Left lung (tissue), 10 donors: ENCODE measurements around the gene GRSF1. TPM values are rescaled to one million over a fixed set of nuclear protein-coding genes. Genes with fewer than 3 reads are reported as not detected.

ENCODE experiments used
- ATAC-seq: fragments of 200-7000 bp; cut with Tn5 transposase; one replicate; pipeline ENCODE4 v1.9.1; 2020; ENCODE audit warnings: moderate library complexity
- DNase-seq, 4 donors: peaks; one replicate each; pipeline ENCODE4 v3.0.0-alpha.2; 2013 to 2020
- H3K27ac ChIP-seq, 2 donors: fragments of 200-600 bp; sonication (generic) in 1 of 2; one replicate each; pipeline versions ENCODE4 v1.5.0 to v1.8.0; 2020 to 2021
- H3K27me3 ChIP-seq, 2 donors: fragments of 200-600 bp; sonication (generic) in 1 of 2; one replicate each; pipeline versions ENCODE4 v1.5.0 to v1.8.0; 2020 to 2021
- H3K36me3 ChIP-seq, 2 donors: fragments of 200-600 bp; sonication (generic) in 1 of 2; one replicate each; pipeline versions ENCODE4 v1.5.0 to v1.8.0; 2020 to 2021
- H3K4me1 ChIP-seq, 2 donors: fragments of 200-600 bp; one replicate each; pipeline ENCODE4 v1.8.0; 2021
- H3K4me3 ChIP-seq, 2 donors: fragments of 200-600 bp; sonication (generic) in 1 of 2; one replicate each; pipeline versions ENCODE4 v1.5.0 to v1.8.0; 2020 to 2021; ENCODE audit warnings: mild to moderate bottlenecking in 1 of 2
- H3K9me3 ChIP-seq, 2 donors: fragments of 200-600 bp; sonication (generic) in 1 of 2; one replicate each; pipeline versions ENCODE4 v1.5.0 to v1.8.0; 2020 to 2021
- CTCF ChIP-seq, 2 donors: fragments of 200-600 bp; sonication (generic) in 1 of 2; IDR thresholded peaks; one replicate each; pipeline versions ENCODE4 v1.5.0 to v1.8.0; 2021; ENCODE audit warnings: antibody characterized with exemption in 2 of 2
- intact Hi-C, 2 donors: fragments of 100-400 bp; cut with DNase I; formaldehyde crosslinking; loops; one replicate each; pipeline versions ENCODE4 v1.11.2 to v1.14.2; 2022
- polyA plus RNA-seq, 6 donors: library from polyadenylated mRNA; unstranded; fragments of 120-200 nt; gene quantifications; one replicate each; pipeline ENCODE4 v1.2.1, GENCODE V29; 2013; ENCODE audit not compliant: insufficient read length in 6 of 6
- total RNA-seq, 2 donors: library from RNA; stranded (reverse); fragmentation: NEBNext Ultra II Directional; extraction: Animal tissue kit (Norgen Biotek cat#: 25700); gene quantifications; one replicate each; pipeline ENCODE4 v1.2.1, GENCODE V29; 2021
- donor health status: DM: no; HTN: yes; CAD: no.
- donor health status: DM: no; HTN: no; CAD: no.

Gene GRSF1
- total and polyA plus RNA-seq, 8 donors, result 60.3 to 143 (median 128) TPM

DNA sequence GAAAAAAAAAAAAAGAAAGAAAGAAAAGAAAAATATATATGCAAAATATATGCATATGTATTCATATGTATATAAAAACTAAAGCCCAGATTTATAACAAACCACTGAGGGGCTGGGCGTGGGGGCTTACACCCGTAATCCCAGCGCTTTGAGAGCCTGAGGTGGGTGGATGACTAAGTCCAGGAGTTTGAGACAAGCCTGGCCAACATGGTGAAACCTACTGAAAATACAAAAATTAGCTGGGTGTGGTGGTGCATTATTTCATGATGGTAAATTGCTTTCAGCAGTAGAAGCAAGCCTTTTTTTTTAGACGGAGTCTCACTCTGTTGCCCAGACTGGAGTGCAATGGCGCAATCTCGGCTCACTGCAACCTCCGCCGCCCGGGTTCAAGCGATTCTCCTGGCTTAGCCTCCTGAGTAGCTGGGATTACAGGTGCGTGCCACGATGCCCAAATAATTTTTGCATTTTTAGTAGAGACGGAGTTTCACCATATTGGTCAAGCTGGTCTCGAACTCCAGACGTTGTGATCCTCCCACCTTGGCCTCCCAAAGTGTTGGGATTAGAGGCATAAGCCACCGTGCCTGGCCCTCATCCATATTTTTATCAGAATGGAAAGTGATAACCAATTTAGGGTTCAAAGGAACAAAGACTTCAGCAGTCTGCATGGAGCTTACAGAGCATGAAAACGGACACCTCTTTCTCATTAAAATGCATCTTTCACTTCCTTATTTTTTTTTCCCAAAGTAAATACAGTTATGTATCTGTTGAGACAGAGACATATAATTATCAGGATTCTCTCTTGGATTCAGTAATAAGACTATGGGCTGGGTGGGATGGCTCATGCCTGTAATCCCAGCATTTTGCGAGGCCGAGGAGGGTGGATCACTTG lies 34.8 kb upstream of the GRSF1 start:
- H3K36me3 ChIP-seq, result no peaks in the 10 kb centered on the region
- H3K4me3 ChIP-seq, result no peak overlapping the region
- no peak for TF ChIP-seq CTCF (IDR thresholded peaks at IDR 0.05)
- H3K9me3 ChIP-seq, result no peaks in the 10 kb centered on the region
- no peak overlapping the region for H3K27ac ChIP-seq
- DNase-seq, result no peak
- H3K4me1 ChIP-seq, result no peaks in the 10 kb centered on the region
- intact Hi-C loops, result no loop called here
- no peaks in the 10 kb centered on the region for H3K27me3 ChIP-seq
- ATAC-seq, result no peak

GRCh38 chr4:70873216-70873615 lies 33.5 kb upstream of the GRSF1 start:
- DNase-seq, result no peak
- no peaks in the 10 kb centered on the region for H3K36me3 ChIP-seq
- ATAC-seq, result no peak
- TF ChIP-seq CTCF (IDR thresholded peaks at IDR 0.05), result no peak
- H3K4me1 ChIP-seq, result no peaks in the 10 kb centered on the region
- H3K27ac ChIP-seq, result no peak overlapping the region
- no peaks in the 10 kb centered on the region for H3K9me3 ChIP-seq
- intact Hi-C loops, result no loop called here
- H3K4me3 ChIP-seq, result no peak overlapping the region
- H3K27me3 ChIP-seq, result no peaks in the 10 kb centered on the region

GRCh38 chr4:70868778-70869177 lies 29.1 kb upstream of the GRSF1 start:
- Histone ChIP-seq H3K27me3 (no peaks in the 10 kb centered on the region), H3K4me3 (no peak overlapping the region), H3K27ac (no peak overlapping the region), H3K4me1 (no peaks in the 10 kb centered on the region), H3K9me3 (no peaks in the 10 kb centered on the region), H3K36me3 (no peaks in the 10 kb centered on the region)
- ATAC-seq, result no peak
- TF ChIP-seq CTCF (IDR thresholded peaks at IDR 0.05), result no peak
- intact Hi-C loops, result no loop called here
- DNase-seq, result no peak

DNA sequence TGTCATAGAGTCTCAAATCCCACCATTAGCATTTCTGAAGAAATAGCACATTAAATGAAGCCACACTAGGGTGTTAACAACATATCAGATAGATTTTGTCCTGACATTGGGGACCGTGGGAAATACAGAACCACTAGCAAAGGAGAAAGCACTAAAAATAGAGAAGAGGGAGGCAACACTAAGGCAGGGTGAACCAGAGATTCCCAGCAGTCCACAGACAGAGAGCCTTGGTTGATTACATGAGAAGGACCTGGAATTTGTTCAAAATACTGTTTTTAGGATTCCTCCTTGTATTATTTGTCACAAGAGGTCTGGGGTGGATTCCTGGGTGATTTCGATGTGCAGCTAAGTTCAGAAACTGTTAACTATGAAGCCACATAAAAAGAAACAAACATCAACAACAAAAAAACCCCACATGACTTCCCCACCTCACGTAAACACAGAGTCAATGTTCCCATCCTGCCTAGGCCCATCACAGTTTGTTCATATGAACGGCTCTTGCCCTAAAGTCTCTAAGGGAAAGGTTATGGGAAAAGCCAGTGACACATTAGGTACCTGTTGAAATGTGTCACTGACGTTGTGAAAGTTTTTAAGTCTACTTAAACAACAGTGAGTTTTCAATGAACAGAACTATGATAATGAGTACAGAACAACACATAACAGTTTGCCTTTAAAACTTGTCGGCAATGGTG lies 23.6 kb upstream of the GRSF1 start:
- intact Hi-C loops, result no loop called here
- Histone ChIP-seq H3K27me3 (no peaks in the 10 kb centered on the region), H3K4me3 (no peak overlapping the region), H3K9me3 (no peaks in the 10 kb centered on the region), H3K27ac (no peak overlapping the region), H3K4me1 (no peaks in the 10 kb centered on the region), H3K36me3 (no peaks in the 10 kb centered on the region)
- ATAC-seq, result no peak
- DNase-seq, result no peak
- TF ChIP-seq CTCF (IDR thresholded peaks at IDR 0.05), result no peak

DNA sequence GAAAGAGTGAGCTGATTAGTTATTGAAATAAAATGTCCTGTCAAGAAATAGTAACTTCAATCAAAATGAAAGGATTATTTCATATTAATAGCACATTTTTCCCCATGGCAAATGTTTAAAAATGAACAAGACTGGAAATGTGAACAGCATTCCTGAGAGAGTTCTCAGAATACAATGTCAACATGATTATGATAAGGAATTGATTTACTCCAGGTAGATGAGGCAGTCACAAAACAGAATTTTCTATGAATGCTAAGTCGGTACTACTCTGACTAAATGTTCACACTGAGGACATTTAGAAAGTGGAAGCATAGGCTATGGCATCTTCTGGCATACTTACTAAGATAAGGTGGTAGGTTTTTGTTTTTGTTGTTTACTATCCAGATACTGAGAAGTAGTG lies 19.4 kb upstream of the GRSF1 start:
- intact Hi-C loops, result no loop called here
- Histone ChIP-seq H3K36me3 (no peaks in the 10 kb centered on the region), H3K4me3 (no peak overlapping the region), H3K9me3 (no peaks in the 10 kb centered on the region), H3K27ac (no peak overlapping the region), H3K27me3 (no peaks in the 10 kb centered on the region), H3K4me1 (no peaks in the 10 kb centered on the region)
- no peak for TF ChIP-seq CTCF (IDR thresholded peaks at IDR 0.05)
- ATAC-seq (no peak), DNase-seq (no peak)
